AG09309 (cell line): Measurements from ENCODE around the gene DYNC2H1.

Experiments
- DNase-seq: peaks from one replicate; pipeline ENCODE4 v3.0.0-alpha.2; 2010; ENCODE audit warnings: low read depth
- H3K4me3 ChIP-seq: 2 replicates; pipeline ENCODE4 v1.5.1; 2011; ENCODE audit warnings: mild to moderate bottlenecking, low read depth, low read length, moderate library complexity; ENCODE audit not compliant: control insufficient read depth
- CTCF ChIP-seq: IDR thresholded peaks from 2 replicates; pipeline ENCODE4 v1.5.1; 2011; ENCODE audit warnings: mild to moderate bottlenecking, low read depth, low read length, inconsistent platforms; ENCODE audit not compliant: insufficient read depth, control insufficient read depth; ENCODE audit errors: missing control alignments

DYNC2H1 gene

GRCh38 chr11:103071008-103071407 lies 38.2 kb upstream of the DYNC2H1 start:
- no peak for TF ChIP-seq CTCF
- no peak overlapping the region for H3K4me3 ChIP-seq
- DNase-seq = no peak

GRCh38 chr11:103076361-103076760 lies 32.9 kb upstream of the DYNC2H1 start:
- DNase-seq = no peak
- no peak overlapping the region for H3K4me3 ChIP-seq
- TF ChIP-seq CTCF = no peak

DNA sequence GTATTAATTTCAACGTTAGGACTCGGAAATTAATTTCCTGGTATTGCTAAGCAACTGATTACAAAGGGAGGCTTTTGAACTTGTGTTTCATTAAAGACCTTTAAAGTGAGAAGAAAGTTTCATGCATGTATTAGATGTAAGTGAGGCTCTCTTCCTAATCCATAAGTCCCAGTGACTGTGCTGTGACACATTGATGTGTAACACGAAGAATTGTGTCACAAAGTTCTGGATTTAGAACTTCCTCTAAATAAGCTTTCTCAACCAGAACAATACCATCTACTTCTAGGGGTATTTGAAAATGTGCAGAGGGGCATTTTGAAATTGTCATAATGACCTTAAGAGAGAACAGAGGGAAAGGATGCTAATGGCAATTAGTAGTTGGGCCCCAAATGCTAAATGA lies 31.7 kb upstream of the DYNC2H1 start:
- TF ChIP-seq CTCF = no peak
- H3K4me3 ChIP-seq = no peak overlapping the region
- no peak for DNase-seq

DNA sequence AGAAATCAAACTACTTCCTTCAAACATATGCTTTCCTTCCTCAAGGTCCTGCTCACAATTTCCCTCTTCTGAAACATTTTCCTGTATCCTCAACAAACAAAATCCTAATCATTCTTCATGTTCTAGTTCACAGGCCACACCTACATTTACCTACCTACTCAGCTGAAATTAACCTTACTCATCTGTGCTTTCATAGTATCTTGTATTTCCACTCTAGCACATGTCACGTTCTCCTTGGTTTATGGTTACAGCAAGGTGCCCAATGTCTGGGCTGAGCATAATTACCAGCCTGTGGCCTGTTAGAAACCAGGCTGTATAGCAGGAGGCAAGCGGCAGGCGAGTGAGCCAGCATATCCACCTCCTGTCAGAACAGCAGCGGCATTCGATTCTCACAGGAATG lies 30.5 kb upstream of the DYNC2H1 start:
- TF ChIP-seq CTCF = no peak
- H3K4me3 ChIP-seq = no peak overlapping the region
- DNase-seq = no peak

DNA sequence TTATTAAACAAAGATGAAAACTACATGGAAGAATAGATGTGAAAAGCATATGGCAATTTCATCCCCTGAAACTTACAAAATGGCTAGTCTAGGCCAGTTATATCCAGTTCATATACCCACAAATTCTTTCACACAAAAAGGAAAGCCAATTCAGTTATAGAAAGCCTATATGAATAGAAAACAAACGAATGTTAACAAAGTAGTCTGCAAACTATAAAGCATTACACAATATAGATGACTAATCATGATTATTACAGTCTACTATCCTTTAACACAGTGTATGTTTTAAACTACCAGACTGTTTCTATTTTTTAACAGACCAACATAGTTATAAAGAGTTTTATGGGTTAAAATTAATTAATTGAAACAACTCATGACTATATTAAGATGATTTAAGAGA lies 29.4 kb upstream of the DYNC2H1 start:
- no peak overlapping the region for H3K4me3 ChIP-seq
- TF ChIP-seq CTCF = no peak
- DNase-seq = no peak

- no peak for DNase-seq
- no peak overlapping the region for H3K4me3 ChIP-seq
- no peak for TF ChIP-seq CTCF
Observed at GRCh38 chr11:103085758-103086365, 23.4 kb upstream of the DYNC2H1 start.

DNA sequence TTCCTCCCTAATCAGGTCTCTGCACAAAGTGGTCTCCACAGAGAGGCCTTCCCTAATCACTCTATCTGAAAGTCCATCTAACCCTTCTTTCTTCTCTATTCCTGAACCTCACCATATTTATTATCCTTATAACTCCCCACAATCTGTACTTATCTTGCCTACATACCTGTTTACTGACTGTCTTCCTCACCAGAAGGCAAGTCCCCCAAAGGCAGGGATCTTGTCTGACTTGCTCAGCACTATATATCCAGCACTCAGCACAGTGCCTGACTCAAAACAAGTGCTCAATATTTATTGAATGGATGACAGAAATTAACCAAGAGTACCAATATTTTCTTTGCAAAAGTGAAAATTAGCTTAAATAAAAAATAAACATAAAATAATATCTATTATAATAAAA lies 22.8 kb upstream of the DYNC2H1 start:
- no peak overlapping the region for H3K4me3 ChIP-seq
- no peak for DNase-seq
- no peak for TF ChIP-seq CTCF
